HepG2 (cell line): ENCODE results near the gene PFKFB2.

Experiments used
- GTF3A ChIP-seq: sonication (generic); formaldehyde crosslinking; conservative IDR thresholded peaks from 2 replicates; pipeline ENCODE4 v1.4.0; 2020; ENCODE audit warnings: mild to moderate bottlenecking, missing genetic modification reagents
- HMGXB4 ChIP-seq, 2 experiments: sonication (generic) in 1 of 2; formaldehyde crosslinking in 1 of 2; IDR thresholded peaks; 2 replicates each; pipeline versions ENCODE4 v1.4.0 to v1.6.1; 2018 to 2020; ENCODE audit warnings: missing genetic modification reagents in 2 of 2, borderline replicate concordance in 1 of 2, low read depth in 1 of 2, mild to moderate bottlenecking in 1 of 2, missing biosample characterization in 1 of 2

DNA sequence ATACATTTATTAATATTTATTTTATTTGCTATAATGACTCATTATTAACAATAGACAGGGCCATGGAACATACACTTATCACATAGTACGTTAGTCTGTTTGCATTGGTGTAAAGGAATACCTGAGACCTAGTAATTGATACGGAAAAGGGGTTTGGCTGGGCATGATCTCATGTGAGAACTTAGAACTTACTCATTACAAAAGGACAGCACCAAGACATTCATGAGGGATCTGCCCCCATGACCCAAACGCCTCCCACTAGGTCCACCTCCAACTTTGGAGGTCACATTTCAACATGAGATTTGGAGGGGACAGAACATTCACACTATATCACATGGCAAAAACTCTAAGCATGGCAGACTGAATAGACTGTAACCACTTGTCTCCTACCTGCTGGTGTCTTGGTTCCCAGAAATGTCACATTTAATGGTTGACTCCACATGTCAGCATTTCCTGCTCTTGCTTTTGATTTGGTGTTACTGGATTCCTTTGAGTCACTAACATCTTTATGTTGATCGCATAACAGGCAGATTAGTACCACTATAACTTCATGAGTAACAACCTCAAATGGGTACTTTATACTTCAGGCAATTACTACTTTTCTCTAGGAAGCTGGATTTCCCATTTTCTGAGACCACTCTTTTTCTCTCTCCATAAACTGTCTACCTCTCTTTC lies 17.1 kb upstream of the PFKFB2 start:
- TF ChIP-seq GTF3A (CRISPR knock-in tag) (no peak), HMGXB4 (CRISPR knock-in tag; IDR thresholded peaks at IDR 0.05; ENCODE audit: borderline replicate concordance in 1 of 2, low read depth in 1 of 2) (no peak)
